ENCODE measurements around the gene ZMYND12.

Gene ZMYND12

DNA sequence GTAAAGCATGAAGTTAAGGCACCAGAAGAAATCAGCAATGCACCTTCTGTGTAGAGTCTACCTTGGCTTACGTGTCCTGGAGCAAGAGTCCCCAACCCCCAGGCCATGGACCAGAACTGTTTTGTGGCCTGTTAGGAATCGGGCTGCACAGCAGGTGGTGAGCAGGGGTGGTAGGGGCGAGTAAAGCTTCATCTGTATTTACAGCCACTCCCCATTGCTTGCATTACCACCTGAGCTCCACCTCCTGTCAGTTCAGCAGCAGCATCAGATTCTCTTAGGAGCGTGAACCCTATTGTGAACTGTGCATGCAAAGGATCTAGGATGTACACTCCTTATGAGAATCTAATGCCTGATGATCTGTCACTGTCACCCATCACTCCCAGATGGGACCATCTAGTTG, 21.5 kb downstream of the ZMYND12 start:
- no peak for DNase-seq

DNA sequence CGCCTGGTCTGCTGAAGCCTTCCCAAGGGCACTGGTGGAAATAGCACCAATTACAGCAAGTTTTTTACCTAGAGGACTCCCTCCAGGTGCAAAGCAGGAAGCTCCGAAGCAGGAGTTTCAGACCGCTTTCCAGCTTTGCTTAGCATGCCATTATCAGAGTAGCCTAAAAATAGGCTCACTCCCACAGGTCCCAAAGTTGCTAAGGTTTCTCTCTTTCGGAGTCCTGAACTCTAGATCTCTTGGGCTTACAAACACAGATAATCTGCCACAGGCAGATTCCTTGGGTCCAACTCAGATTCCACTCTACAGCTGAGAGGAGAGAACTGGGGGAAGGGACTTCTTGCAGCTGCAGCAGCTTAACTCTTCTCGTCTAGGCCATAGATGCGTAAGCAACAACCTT, 22.5 kb downstream of the ZMYND12 start:
- no peak for DNase-seq

DNA sequence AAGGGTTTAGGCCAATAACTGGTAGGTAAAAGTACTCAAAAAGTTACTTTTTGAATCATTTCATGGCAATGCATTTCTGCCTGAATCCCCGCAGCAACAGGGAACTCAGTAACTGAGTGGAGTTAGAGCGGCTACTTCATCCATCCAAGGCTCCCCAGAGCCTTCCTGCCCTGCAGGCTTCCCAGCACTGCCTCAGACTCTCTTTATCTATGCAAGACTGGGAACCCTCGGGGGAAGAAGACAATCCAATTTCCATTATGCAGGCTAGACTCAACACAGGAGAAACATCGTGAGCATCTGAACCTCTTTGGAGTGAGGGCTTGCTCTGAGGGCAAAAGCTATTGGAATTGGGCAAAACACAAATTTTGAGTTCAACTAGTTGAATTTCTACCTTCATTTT, 23.1 kb downstream of the ZMYND12 start:
- no peak for DNase-seq

DNA sequence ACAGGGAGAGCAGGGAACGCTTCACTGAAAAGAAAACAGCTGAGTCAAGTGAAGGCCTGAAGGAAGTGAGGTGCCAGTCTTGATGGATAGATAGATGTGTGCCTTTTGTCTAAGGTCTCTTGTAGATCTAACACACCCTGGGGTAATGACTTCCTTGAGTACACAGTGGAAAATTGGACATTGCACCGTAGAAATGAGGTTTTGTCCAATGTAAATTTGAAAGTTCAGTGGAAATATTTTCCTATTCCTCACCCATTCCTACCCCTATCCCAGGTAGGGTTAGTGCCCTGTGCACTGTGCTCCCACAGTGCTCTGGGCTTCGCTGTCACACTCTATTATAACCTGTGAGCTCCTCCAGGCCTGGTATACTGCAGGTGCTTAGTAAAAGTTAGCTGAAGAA, 24.3 kb downstream of the ZMYND12 start:
- no peak for DNase-seq

DNA sequence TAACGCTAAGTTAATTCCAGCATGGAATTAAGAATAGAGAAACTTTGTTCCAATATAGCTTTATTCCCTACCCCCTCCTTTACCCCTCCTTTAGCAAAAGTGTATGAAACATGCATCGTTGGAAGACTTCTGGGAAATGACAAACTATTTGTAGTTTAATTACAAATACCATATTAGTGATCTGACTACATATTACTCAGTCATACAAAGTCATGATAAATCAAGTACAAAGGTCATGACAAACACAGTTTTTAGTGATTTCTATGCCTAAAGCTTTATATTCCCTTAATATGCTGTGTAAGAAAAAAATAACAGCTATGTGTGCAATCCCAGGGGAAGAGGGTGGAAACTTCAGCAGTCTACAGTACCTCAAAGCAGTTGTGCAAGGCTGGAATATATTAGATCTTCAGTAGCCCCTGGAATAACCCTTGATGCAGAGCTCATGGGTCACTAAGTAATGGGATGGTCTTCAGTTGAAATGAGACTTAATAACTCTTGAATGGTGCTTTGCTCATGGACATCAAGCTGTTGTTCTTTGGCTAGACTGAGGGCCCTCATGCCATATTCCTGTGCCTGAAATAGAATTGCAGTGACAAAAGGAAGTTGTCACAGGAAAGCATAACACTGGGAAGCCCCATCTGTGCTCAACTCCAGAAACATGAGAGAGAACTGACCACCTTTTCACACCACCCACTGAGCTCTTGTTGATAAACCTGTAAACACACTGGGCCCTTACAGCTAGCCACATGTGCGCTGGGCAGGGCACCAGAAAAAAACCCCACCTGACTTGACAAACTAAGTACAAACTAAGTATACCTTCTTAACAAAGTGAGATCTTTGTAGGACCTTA, 25.3 kb downstream of the ZMYND12 start:
- DNase-seq, result no peak

DNA sequence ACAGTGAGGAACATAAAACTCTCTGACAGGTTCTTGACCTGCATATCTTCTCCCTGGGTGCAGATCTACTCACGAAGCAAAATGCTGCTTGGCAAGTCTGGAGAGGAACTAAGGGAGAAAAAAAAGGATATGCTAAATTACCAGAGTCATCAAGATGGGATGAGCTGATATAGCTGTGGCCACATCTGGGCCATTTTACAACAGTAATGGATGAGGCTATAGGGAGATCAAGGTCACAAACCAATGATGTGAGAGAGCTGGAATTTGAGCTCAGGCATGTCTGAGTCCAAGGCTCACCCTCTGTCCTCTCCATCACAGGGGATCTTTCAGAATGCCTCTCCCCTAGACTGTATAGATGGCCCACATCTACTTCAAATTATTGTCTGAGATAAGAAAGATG, 26.2 kb downstream of the ZMYND12 start:
- DNase-seq, result no peak

DNA sequence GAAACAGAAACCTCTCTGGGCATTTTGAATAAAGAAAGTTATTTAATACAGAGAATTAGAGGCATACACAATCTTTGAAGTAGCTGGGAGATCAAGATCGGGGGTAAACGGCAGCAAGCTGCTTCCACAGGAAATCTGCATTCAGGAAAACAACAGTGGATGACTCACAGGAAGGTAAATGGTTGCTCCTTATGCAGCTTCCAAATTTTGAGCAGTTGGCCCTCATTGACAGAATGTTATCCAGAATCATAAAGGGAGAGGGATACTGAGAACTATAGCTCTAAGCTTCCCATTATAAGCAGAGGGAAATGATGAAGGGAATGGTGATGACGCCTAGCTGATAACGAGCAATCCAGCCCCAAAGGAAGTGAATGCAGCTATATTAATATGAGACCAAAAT, 28.6 kb downstream of the ZMYND12 start:
- DNase-seq, result no peak

DNA sequence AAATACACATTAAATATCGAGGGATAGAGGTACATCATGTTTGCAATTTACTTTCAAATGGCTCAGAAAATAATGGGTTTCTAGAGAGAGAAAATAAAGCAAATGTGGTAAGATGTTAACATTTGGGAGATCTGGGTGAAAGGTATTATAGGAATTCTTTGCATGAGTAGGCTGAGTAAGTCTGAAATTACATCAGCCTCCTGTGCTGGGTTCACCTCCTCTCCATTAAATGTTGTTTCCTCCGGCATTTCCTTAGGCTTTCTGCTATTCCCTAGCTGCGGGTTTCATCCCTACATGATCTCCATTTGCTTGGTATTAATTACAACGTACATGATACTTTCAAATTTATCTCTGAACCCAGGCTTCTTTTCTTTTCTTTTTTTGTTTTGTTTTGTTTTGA, 31.6 kb downstream of the ZMYND12 start:
- DNase-seq, result no peak

DNA sequence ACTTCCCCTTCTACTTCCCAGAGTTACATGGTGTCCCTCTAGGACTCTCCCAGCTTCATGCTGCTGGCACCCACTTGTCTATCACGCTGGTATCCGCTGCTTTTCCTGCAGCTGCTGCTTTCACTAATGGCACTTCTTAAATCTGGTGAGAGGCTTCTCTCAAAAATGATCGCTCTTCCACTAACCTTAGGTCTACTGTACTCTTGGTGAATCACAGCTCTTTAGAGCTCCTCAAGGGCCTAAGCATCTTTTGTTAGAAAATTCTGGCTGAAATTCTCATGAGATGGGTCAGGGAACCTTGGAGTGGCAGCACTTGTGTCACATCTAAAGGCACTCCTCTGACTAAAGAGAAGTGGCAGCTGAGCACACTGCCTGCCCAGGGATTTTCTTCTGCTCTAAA, 32.1 kb downstream of the ZMYND12 start:
- DNase-seq, result peak; percentile 52

DNA sequence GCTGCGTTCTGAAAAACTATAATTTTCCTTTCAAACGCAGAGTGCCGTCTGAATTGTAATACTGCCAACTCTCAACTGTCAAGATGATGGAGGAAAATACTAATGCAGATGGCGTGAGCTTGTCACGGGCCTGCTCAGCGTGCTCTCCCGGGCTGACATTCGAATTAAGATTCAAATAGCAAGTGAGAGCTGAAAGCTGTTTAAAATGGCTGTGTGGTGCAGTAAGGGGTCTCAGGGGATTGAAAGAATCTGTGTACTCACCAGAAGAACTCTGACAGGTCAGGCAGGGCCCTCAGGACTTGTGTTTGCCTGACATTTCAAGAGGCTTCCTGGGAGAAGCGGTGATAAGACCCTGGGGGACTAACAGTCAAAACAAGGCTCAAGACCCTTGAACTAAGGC, 33.1 kb downstream of the ZMYND12 start:
- DNase-seq, result no peak

DNA sequence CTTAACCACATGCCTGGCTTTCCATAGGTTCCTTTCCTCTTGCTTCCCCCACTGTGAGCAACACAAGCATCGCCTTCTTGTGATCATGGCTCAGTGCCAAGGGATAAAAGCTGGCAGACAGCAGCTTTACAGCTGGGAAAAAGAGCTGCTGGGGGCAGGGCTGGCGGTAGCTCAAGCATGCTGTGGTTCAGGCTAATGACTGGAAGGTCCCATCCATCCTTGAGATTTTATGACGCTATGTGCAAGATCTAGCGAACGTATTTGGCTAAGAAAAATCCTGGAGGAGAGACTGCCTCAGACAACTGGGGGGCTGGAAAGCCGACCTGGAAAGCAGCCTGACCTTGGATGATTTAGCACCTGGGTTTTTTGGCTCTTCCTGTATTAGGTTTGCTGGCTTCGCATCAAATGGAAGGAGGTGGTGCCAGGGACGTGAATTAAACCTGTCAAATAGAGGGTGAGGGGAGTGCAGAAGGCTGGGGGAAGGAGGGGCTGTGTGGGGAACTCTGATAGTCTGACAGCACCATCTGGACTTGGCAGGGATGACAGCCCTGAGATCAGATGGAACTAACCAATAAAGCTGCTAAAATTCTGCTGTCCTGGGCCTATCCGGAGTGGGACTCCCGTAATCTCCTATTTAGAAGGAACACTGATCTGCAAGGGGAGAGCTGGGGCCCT, 34.8 kb downstream of the ZMYND12 start:
- peak; percentile 62 for DNase-seq

DNA sequence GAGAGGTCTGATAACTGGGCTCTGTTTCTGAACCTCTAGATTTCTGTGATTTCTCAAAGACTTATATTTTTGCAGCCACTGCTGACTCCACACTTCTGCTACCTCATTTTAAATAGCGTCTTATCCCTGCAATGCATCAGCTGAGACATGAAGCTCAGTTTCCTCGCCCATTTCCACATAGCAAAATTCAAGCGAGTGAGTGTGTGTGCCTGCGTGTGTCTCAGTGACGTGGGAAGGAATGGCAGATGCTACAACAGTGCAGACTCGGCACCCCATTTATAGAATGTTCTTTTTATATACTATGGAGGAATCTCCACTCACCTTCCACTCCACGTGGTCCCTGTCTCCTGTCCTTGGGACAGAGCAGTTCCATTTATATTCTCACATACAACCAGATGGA, 35.7 kb downstream of the ZMYND12 start:
- DNase-seq, result no peak

DNA sequence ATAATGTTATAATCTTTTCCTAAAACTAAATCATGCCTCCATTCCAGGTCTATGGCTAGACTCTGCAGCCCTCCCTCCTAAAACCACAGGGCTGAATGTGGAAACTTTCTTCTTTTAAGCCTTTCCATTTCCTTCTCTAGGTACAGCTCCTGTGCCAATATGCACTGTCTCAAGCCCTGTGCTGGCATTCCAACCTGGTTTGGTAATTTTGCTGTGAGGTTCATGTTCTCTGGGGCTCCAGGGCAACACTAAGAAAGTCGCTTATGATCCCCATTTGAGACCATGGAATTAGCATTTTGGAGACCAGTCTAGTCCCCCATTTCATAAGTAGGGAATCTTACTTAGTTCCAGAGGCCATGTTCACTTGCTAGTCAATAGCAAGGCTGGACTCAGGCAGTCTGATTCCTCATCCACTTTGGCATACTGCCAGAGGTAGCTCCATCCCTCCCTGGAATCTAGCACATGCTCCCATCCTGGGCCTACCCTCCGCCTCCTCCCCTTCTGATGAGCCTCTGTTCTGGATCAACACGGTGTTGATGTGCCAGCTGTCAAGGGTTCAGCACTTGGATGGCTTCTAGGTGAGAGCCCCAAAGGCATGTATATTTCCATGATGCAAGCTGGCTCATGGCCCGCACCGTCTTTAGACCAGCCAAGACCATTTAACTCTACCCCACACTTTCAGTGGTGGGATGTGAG, 36.5 kb downstream of the ZMYND12 start:
- peak; percentile 24 for DNase-seq

DNA sequence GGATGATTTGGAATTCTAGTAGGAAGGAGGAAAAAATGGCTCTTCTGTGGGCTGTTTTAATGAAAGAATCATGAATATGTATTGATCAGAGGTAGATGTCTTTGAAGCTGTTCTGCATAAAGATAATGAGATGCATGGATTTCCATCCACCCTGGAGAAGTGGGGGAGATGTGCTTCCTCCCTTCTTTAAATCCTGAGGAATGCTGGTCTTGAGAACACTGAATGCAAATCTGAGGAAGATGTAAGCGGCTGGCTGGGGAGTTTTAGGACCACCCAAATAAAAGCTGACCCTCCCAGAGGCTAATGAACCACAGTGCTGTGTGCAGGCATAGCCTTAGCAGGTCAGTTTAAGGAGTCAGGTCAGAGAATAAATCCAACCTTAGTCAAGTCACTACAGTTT, 37.3 kb downstream of the ZMYND12 start:
- DNase-seq, result no peak

DNA sequence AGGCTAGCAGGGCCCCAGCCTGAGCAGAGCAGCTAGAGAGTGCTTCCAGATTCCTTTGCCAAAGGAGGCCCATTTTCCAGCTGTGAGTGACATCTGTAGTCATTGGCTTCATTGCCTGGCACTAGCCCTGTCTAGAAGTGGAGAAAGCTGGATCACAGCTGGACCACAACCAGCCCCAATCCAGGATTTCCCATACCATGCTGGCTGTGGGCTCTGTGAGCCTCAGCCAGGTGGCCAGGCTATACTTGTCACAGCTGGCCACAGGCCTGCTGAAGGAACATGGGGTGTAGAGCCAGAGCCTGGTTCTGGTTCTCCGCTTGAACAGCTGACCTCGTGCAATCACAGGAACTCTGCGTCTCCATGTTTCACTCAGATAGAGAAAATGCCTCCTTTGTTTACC, 38.7 kb downstream of the ZMYND12 start:
- DNase-seq, result no peak

DNA sequence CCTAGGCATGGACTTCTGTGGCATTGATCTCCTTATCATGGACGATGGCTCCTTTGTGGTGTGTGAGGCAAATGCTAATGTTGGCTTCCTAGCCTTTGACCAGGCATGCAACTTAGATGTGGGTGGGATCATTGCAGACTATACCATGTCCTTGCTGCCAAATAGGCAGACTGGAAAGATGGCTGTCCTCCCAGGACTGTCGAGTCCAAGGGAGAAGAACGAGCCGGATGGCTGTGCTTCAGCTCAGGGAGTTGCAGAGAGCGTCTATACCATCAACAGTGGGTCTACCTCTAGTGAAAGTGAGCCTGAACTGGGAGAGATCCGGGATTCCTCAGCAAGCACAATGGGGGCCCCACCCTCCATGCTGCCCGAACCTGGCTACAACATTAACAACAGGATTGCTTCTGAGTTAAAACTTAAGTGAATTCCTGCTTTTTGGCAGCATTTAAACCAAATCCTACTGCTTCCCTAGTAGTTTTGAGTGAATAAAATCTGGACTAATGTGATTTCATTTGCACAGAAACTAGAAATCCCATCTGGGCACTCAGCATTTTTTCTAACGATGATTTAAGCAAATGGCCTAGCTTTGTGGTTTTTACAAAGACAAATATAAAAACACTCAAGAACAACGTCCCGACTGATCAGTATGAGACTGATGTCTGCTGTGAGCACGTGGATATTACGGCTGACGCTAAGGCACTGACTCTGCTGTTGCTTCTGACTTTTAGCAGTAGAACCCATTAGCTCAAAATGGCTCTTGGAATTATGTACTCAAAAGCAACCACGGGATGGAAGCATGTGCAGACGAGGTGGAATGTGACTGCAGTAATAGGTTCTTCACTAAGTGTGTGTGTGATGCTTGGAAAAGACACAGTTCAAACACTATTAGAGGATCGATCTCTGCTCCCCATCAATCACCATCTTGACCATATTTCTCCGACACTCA, 41.0 kb downstream of the ZMYND12 start:
- DNase-seq, result no peak

DNA sequence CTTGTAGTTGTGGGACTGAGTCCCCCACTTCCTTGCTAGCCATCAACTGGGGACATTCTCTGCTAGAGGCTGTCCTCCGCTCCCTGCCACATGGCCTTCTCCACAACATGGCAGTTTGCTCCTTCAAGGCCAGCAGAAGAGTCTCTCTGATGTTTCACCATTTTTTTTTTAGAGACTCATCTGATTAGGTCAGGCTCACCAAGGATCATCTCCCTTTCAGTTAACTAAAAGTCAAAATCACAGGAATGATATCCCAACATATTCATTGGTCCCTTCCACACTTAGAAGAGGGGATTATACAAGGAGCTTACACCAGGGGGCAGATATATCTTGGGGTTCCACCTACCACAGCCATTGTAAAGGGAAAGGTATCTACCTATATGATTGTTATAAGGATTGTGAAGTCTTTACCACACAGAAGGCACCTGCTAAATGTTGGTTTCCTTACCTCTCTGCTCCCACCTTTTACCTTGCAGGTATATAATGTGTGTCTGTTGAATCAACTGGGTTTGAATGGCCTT, 51.9 kb downstream of the ZMYND12 start:
- DNase-seq, result peak; percentile 12

DNA sequence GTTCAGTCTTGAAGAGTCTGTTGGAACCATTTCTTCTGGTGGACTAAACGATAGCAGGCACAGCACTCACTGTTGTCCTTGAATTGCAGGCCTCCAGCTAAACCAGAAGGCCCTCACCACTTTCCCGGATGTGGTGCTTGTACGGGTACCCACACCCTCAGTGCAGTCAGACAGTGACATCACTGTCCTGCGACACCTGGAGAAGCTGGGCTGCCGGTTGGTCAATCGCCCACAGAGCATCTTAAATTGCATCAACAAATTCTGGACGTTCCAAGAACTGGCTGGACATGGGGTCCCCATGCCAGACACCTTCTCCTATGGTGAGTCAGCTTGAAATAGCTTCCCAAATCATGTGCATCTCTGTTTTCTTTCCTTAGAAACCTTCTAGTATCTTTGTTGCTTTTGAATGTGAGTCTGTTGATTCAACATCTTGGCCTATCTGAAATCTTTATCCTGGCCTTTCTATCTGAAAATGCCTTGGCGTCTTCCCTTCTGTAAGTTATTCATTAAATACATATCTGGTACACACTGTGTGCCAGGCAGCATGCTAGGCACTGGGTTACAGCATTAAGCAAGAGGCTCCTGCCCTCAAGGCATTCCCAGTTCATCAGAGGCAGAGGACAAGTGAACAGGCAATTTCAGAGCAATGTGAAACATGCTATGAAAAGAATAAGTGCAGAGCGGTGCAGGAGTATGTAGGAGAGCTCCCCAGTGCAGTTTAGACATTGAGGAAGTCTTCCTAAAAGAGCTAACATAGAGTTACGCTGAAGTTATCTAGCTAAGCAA, 56.3 kb downstream of the ZMYND12 start:
- no peak for DNase-seq

DNA sequence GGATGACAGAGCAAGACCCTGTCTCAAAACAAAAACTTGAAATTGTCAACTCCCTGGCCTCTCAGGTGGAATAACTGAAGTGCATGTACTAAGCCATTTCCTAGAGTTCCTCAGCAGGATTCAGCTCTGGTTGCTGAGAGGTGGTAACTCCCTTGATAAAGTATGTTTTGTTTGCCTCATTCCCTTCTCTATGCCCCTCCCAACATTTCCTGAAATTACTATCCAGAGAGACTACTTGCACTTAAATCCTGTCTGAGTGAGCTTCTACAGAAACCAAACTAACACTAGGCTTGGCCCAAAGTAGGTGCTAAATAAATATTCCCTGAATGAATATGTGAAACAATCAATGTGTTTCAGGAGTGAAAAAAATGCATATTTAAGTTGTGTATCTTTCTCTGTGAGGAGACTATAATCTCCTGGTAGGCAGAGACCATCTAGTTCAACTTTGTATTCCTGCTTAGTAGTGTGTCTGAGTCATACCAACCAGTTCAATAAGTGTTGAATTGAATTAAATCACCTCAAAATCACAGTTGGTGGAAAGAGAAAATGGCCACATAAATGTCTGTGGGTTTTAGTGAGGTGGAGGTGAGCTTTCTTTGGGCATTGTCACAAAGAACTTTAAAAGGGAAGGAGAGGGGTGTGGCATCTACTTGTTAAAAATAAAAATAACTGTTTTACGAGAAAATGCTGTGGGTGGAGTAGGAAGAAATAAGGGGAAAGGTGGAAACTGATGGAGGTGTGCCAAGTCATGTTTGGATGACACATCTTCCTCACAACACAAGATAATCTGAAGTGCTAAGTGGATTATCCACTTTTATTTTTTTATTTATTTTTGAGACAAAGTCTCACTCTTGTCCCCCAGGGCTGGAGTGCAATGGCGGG, 62.6 kb downstream of the ZMYND12 start:
- DNase-seq, result peak; percentile 29

DNA sequence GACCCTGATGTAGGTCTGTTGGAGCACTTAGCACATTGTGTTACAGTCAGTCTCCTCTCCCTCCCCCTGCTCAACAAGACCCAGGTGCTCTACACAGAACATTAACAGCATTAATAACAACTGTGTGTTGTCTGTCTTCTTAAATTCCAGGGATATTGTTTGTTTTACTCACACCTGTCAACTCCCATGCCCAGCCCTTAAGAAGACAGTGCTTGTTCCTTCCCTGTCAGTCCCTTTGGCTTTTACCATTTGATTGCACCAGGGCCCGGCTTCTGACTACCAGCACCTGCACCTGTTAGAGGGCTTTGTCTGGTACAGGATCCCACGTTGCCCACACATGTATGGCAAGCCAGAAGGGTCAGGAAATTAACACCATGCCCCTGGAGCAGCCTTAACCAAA, 63.6 kb downstream of the ZMYND12 start:
- DNase-seq, result peak; percentile 79

DNA sequence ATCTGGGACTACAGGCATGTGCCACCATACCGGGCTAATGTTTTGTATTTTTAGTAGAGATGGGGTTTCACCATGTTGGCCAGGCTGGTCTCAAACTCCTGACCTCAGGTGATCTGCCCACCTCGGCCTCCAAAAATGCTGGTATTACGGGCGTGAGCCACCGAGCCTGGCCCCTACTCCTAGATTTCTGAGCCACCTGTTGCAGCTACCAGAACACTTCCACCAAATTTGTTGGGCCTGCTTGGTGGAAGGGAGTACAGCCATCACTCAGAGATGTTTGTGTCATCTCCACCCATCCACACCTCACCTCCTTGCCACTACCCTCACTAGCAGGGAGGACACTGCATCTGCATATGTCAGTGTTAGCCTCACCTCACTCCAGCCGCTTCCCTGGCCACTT, 69.8 kb downstream of the ZMYND12 start:
- DNase-seq, result no peak
